IMR-90 (cell line): ENCODE data around the gene GBA2. TPM values are rescaled to one million over a fixed set of nuclear protein-coding genes. Genes with fewer than 3 reads are reported as not detected.

Experiments used
- ATAC-seq: fragments of 200-7000 bp; cut with Tn5 transposase; 2 replicates; pipeline ENCODE4 v1.9.1; 2020; ENCODE audit warnings: low read depth, mild to moderate bottlenecking, moderate library complexity
- BruUV-seq: library from RNA; stranded (reverse); fragments of 400-500 nt; replicated peaks from 2 replicates; lab custom pipeline; 2021; lab: Mats Ljungman, UMichigan
- CTCF ChIA-PET: fragments of 300-600 bp; formaldehyde crosslinking; extraction: SDS; loops from one replicate; lab custom pipeline; 2021; ENCODE audit warnings: antibody characterized with exemption; lab: Yijun Ruan, JAX
- POLR2A ChIA-PET: fragments of 300-600 bp; sonication (Branson Sonifier 250); formaldehyde crosslinking; loops from one replicate; lab custom pipeline; 2022; ENCODE audit warnings: antibody characterized with exemption; ENCODE audit not compliant: unreplicated experiment; lab: Charles Lee
- DNase-seq: peaks from one replicate; pipeline ENCODE4 v3.0.0; 2013
- H2AFZ ChIP-seq: replicated peaks from 2 replicates; pipeline ENCODE3; 2013; ENCODE audit warnings: low read length, mild to moderate bottlenecking; ENCODE audit not compliant: poor library complexity
- H2AK5ac ChIP-seq: 2 replicates; pipeline ENCODE4 v1.6.1; 2013; ENCODE audit warnings: low read depth, low read length, inconsistent platforms
- H2AK9ac ChIP-seq: replicated peaks from 2 replicates; pipeline ENCODE3; 2013; ENCODE audit warnings: mild to moderate bottlenecking, low read depth, low read length, moderate library complexity; ENCODE audit not compliant: poor library complexity
- H2BK120ac ChIP-seq: 2 replicates; pipeline ENCODE4 v1.6.1; 2013; ENCODE audit warnings: low read depth, low read length, inconsistent platforms
- H2BK15ac ChIP-seq: 3 replicates; pipeline ENCODE4 v1.6.1; 2013; ENCODE audit warnings: low read depth, low read length, inconsistent platforms
- H2BK20ac ChIP-seq: 2 replicates; pipeline ENCODE4 v1.6.1; 2013; ENCODE audit warnings: low read depth, mild to moderate bottlenecking, inconsistent platforms, low read length, moderate library complexity
- H2BK5ac ChIP-seq: 2 replicates; pipeline ENCODE4 v1.6.1; 2013; ENCODE audit warnings: mild to moderate bottlenecking, low read depth, low read length, inconsistent platforms; ENCODE audit not compliant: poor library complexity, severe bottlenecking
- H3K14ac ChIP-seq: replicated peaks from 2 replicates; pipeline ENCODE4 v1.6.1; 2013; ENCODE audit warnings: low read depth, low read length, inconsistent platforms
- H3K18ac ChIP-seq: 2 replicates; pipeline ENCODE4 v1.6.1; 2013; ENCODE audit warnings: low read depth, low read length, control low read depth
- H3K23ac ChIP-seq: 2 replicates; pipeline ENCODE4 v1.6.1; 2013; ENCODE audit warnings: low read depth, low read length, inconsistent platforms
- H3K27ac ChIP-seq: 2 replicates; pipeline ENCODE4 v1.5.1; 2013; ENCODE audit warnings: mild to moderate bottlenecking, control low read depth, low read length; ENCODE audit not compliant: insufficient read depth
- H3K27me3 ChIP-seq: 2 replicates; pipeline ENCODE4 v1.6.1; 2013; ENCODE audit warnings: low read length; ENCODE audit not compliant: control insufficient read depth, insufficient read depth
- H3K36me3 ChIP-seq: 2 replicates; pipeline ENCODE4 v1.6.1; 2013; ENCODE audit warnings: low read length, mixed read lengths; ENCODE audit not compliant: control insufficient read depth, insufficient read depth
- H3K4ac ChIP-seq: 2 replicates; pipeline ENCODE4 v1.6.1; 2013; ENCODE audit warnings: low read depth, low read length, inconsistent platforms
- H3K4me1 ChIP-seq: 2 replicates; pipeline ENCODE4 v1.6.1; 2013; ENCODE audit warnings: low read length, mixed read lengths; ENCODE audit not compliant: control insufficient read depth, insufficient read depth
- H3K4me2 ChIP-seq: 2 replicates; pipeline ENCODE4 v1.6.1; 2013; ENCODE audit warnings: low read depth, mild to moderate bottlenecking, control low read depth, low read length, moderate library complexity
- H3K4me3 ChIP-seq: 2 replicates; pipeline ENCODE4 v1.5.1; 2013; ENCODE audit warnings: low read depth, mild to moderate bottlenecking, control low read depth, low read length, moderate library complexity; ENCODE audit not compliant: insufficient read depth
- H3K56ac ChIP-seq: 2 replicates; pipeline ENCODE4 v1.6.1; 2013; ENCODE audit warnings: low read length, inconsistent platforms; ENCODE audit not compliant: insufficient read depth; ENCODE audit errors: extremely low read depth
- H3K79me1 ChIP-seq, 2 experiments: 2 replicates each; pipeline ENCODE4 v1.6.1; 2013; ENCODE audit warnings: low read length in 2 of 2, inconsistent platforms in 1 of 2, low read depth in 1 of 2
- H3K9ac ChIP-seq: 2 replicates; pipeline ENCODE4 v1.6.1; 2013; ENCODE audit warnings: low read depth, low read length, control low read depth
- H3K9me1 ChIP-seq: 2 replicates; pipeline ENCODE4 v1.6.1; 2013; ENCODE audit warnings: low read length, inconsistent platforms; ENCODE audit not compliant: insufficient read depth
- H3K9me3 ChIP-seq: 2 replicates; pipeline ENCODE4 v1.6.1; 2013; ENCODE audit warnings: low read length; ENCODE audit not compliant: control insufficient read depth, insufficient read depth
- H4K20me1 ChIP-seq: 2 replicates; pipeline ENCODE4 v1.6.1; 2013; ENCODE audit warnings: low read length, inconsistent platforms; ENCODE audit not compliant: insufficient read depth
- H4K5ac ChIP-seq: 2 replicates; pipeline ENCODE4 v1.6.1; 2013; ENCODE audit warnings: mild to moderate bottlenecking, low read depth, low read length, control low read depth
- H4K8ac ChIP-seq, 2 experiments: 2 replicates each; pipeline ENCODE4 v1.6.1; 2013; ENCODE audit warnings: low read depth in 2 of 2, low read length in 2 of 2, control low read depth in 1 of 2, inconsistent platforms in 1 of 2
- H4K91ac ChIP-seq: 2 replicates; pipeline ENCODE4 v1.6.1; 2013; ENCODE audit warnings: low read depth, low read length, inconsistent platforms; ENCODE audit not compliant: insufficient read depth
- CHD1 ChIP-seq: IDR thresholded peaks from 2 replicates; pipeline ENCODE4 v1.6.1; 2012; ENCODE audit warnings: low read depth, low read length, improper control_type of control experiment
- FOS ChIP-seq: fragments of 150-350 bp; IDR thresholded peaks from 2 replicates; pipeline ENCODE4 v1.6.1; 2016; ENCODE audit warnings: low read depth, low read length
- MXI1 ChIP-seq: IDR thresholded peaks from 2 replicates; pipeline ENCODE4 v1.6.1; 2012; ENCODE audit warnings: low read depth, mild to moderate bottlenecking, low read length, moderate library complexity, borderline replicate concordance
- WGBS, 2 experiments: methylation state at CpG; one replicate each; pipeline versions ENCODE4 v1.1.5 to v1.1.7; 2013; ENCODE audit warnings: missing lambda C conversion rate in 2 of 2; ENCODE audit not compliant: insufficient read length in 1 of 2; ENCODE audit errors: extremely low coverage in 2 of 2; 5-methylcytosine and 5-hydroxymethylcytosine counted together
- dilution Hi-C: fragments of 300-500 bp; cut with HindIII; formaldehyde crosslinking; loops from one replicate; pipeline ENCODE4 v1.14.3; 2018; ENCODE audit warnings: low sequenced_read_pairs; ENCODE audit not compliant: unreplicated experiment
- in situ Hi-C: fragments of 300-500 bp; cut with MboI; formaldehyde crosslinking; loops from 3 replicates; pipeline ENCODE4 v1.14.3; 2019; ENCODE audit warnings: low sequenced_read_pairs, inconsistent platforms, mixed read lengths
- intact Hi-C: fragments of 100-400 bp; cut with micrococcal nuclease; formaldehyde crosslinking; loops from 2 replicates; pipeline ENCODE4 v1.10.0; 2022
- polyA plus RNA-seq, 3 experiments: library from polyadenylated mRNA; depleted of rRNA; stranded (reverse); fragments of >200 nt; gene quantifications; 2 replicates each; pipeline ENCODE4 v1.2.3, GENCODE V29; 2012; ENCODE audit warnings: low replicate concordance in 1 of 3
- total RNA-seq: library from RNA; depleted of rRNA; stranded (reverse); fragments of >200 nt; gene quantifications from 2 replicates; pipeline ENCODE4 v1.2.3, GENCODE V29; 2012

The GBA2 gene
- total and polyA plus RNA-seq, 2 of the 4 experiments (the other 2 are of a cell fraction) = 18.1 to 38.2 TPM

DNA sequence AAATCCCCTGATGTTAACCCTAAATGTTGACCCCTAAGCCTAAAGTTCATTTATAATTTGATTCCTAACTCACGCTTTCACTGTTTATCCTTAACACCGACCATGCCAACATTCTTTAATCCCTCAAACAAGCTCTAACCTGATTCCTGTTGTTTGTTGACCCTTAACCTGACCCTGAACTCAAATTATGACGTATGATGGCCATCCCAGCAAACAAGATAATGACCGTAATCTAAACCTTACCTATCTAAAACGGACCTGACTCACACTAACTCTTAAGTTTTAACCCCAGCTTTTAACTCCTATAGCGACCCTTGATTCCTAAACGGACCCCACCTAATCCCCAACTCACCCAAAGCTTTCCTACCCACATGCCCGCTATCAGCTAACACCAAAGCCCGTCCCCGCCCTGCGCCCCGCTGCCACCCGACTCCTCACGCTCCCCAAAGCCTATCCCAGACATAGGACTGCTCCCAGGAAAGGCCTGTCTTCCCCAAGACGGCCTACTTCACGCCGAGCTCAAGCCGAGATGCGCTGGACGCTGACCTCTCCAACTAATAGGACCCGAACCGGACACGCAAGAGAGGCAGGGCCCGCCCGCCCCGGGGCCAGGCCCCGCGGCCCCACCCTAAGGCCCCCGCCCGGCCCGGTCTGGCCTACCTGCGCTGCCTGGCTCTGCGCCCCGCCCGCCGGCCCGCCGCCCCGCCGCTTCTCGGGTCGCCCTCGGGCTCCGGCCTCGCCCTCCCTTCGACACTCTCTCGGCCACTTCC lies 17.4 kb downstream of the GBA2 start:
- peak overlapping the region; percentile 6; the same call in 1 of the 2 replicates for H2BK20ac ChIP-seq
- no peaks in the 10 kb centered on the region for H3K27me3 ChIP-seq
- peak overlapping the region; percentile 98 for H3K56ac ChIP-seq
- peak overlapping the region; percentile 99 for H2AK9ac ChIP-seq
- H3K23ac ChIP-seq = peak overlapping the region; percentile 100
- dilution Hi-C loops (no loop called here), in situ Hi-C loops (no loop called here), intact Hi-C loops (loop anchor here (1.0 kb wide), 1 partner anchor 127 kb away; no protein-coding TSS in a partner anchor)
- ChIA-PET CTCF (interaction anchor here (1.2 to 1.6 kb wide), 4 partner anchors 35 to 74 kb away, joined by 5 to 8 read pairs (median 6); partner anchors contain the start of genes CCDC107 and RMRP), POLR2A (interaction anchor here (0.6 to 1.4 kb wide), 4 partner anchors 41 to 71 kb away, joined by 4 read pairs; partner anchors contain the start of genes ARHGEF39 and TPM2)
- H4K8ac ChIP-seq = peak overlapping the region; percentile 82 to 91
- ATAC-seq = no peak
- H4K20me1 ChIP-seq = peaks cover 30% of the 10 kb centered on the region
- H2BK120ac ChIP-seq = peak overlapping the region; percentile 80
- H3K4ac ChIP-seq = peak overlapping the region; percentile 99
- H2BK5ac ChIP-seq = peak overlapping the region; percentile 96
- peak overlapping the region; percentile 96 for H3K18ac ChIP-seq
- H3K27ac ChIP-seq = peak overlapping the region; percentile 90
- H3K14ac ChIP-seq = peak overlapping the region; percentile 99
- peaks cover 21 to 75% of the 10 kb centered on the region in 2 experiments for H3K79me1 ChIP-seq
- DNase-seq = no peak
- no peaks in the 10 kb centered on the region for H3K9me3 ChIP-seq
- H2BK15ac ChIP-seq = peak overlapping the region; percentile 45; the same call in 2 of the 3 replicates
- H2AFZ ChIP-seq = peak overlapping the region; percentile 90
- 3% methylated on average over 16 of the region's 47 CpGs; no CpG with 5 or more reads in 1 of the 2 experiments for WGBS, 2 experiments
- peak overlapping the region; percentile 92 for H4K5ac ChIP-seq
- peak overlapping the region; percentile 99 for H3K9ac ChIP-seq
- H2AK5ac ChIP-seq = peak overlapping the region; percentile 97
- H3K4me1 ChIP-seq = peaks cover 23% of the 10 kb centered on the region
- H3K4me3 ChIP-seq = peak overlapping the region; percentile 99
- no TSS peak for BruUV-seq
- TF ChIP-seq FOS (no peak), CHD1 (0 out of 2 replicates have a peak, but pooled peaks have one; percentile 65), MXI1 (peak; percentile 22; the same call in 1 of the 2 replicates)
- peak overlapping the region; percentile 99 for H4K91ac ChIP-seq
- H3K9me1 ChIP-seq = no peaks in the 10 kb centered on the region
- peak overlapping the region; percentile 96 for H3K4me2 ChIP-seq
- H3K36me3 ChIP-seq = peaks cover 10% of the 10 kb centered on the region
